Chondrocyte (in vitro differentiated cells): ENCODE results near the gene RPTOR. TPM values are rescaled to one million over a fixed set of nuclear protein-coding genes. Genes with fewer than 3 reads are reported as not detected.

Source experiments
- DNase-seq: peaks from one replicate; pipeline ENCODE4 v3.0.0; 2021; ENCODE audit warnings: mixed read lengths, low spot score
- H3K27ac Mint-ChIP-seq: one replicate; pipeline ENCODE4 v1.8.0; 2021; ENCODE audit warnings: mild to moderate bottlenecking, moderate library complexity, mixed read lengths; ENCODE audit not compliant: unreplicated experiment
- H3K27me3 Mint-ChIP-seq: 2 replicates; pipeline ENCODE4 v1.8.0; 2021; ENCODE audit warnings: low read depth, mixed read lengths
- H3K36me3 Mint-ChIP-seq: 2 replicates; pipeline ENCODE4 v1.8.0; 2021; ENCODE audit warnings: low read depth, mixed read lengths
- H3K4me1 Mint-ChIP-seq: 2 replicates; pipeline ENCODE4 v1.8.0; 2021; ENCODE audit warnings: low read depth, mild to moderate bottlenecking, mixed read lengths
- H3K4me3 Mint-ChIP-seq: one replicate; pipeline ENCODE4 v1.8.0; 2021; ENCODE audit warnings: mild to moderate bottlenecking, moderate library complexity, mixed read lengths; ENCODE audit not compliant: unreplicated experiment
- H3K9me3 Mint-ChIP-seq: 2 replicates; pipeline ENCODE4 v1.8.0; 2021; ENCODE audit warnings: low read depth, mixed read lengths
- CTCF ChIP-seq: fragments of 200-600 bp; sonication (generic); IDR thresholded peaks from 2 replicates; pipeline ENCODE4 v1.5.0; 2021; ENCODE audit warnings: antibody characterized with exemption, mild to moderate bottlenecking, moderate library complexity
- total RNA-seq: library from RNA; stranded (reverse); gene quantifications from 3 replicates; pipeline ENCODE4 v1.2.1, GENCODE V29; 2021

RPTOR gene
- total RNA-seq, 1 donor from 2014 or later: 30.9 TPM

GRCh38 chr17:80992077-80992947 is 447.7 kb downstream of the RPTOR start:
- Mint-ChIP-seq H3K4me3 (peak overlapping the region; percentile 64), H3K36me3 (peaks cover 10% of the 10 kb centered on the region), H3K27ac (no peak overlapping the region), H3K4me1 (peaks cover 17% of the 10 kb centered on the region), H3K9me3 (no peaks in the 10 kb centered on the region), H3K27me3 (no peaks in the 10 kb centered on the region)
- TF ChIP-seq CTCF: no peak
- no peak for DNase-seq

GRCh38 chr17:80992948-80993624 is 448.4 kb downstream of the RPTOR start:
- H3K27ac Mint-ChIP-seq: no peak overlapping the region
- H3K36me3 Mint-ChIP-seq: peaks cover 10% of the 10 kb centered on the region
- TF ChIP-seq CTCF: no peak
- H3K4me3 Mint-ChIP-seq: peak overlapping the region; percentile 64
- peaks cover 17% of the 10 kb centered on the region for H3K4me1 Mint-ChIP-seq
- H3K27me3 Mint-ChIP-seq: no peaks in the 10 kb centered on the region
- H3K9me3 Mint-ChIP-seq: no peaks in the 10 kb centered on the region
- no peak for DNase-seq

- Mint-ChIP-seq H3K36me3 (peaks cover 18% of the 10 kb centered on the region), H3K4me1 (peaks cover 17% of the 10 kb centered on the region), H3K27ac (no peak overlapping the region), H3K9me3 (no peaks in the 10 kb centered on the region), H3K27me3 (no peaks in the 10 kb centered on the region), H3K4me3 (no peak overlapping the region)
- no peak for TF ChIP-seq CTCF
- DNase-seq: no peak
These were observed 450.5 kb downstream of the RPTOR start for GRCh38 chr17:80995131-80995530.

- Mint-ChIP-seq H3K9me3 (no peaks in the 10 kb centered on the region), H3K27ac (no peak overlapping the region), H3K4me1 (peaks cover 17% of the 10 kb centered on the region), H3K27me3 (peaks cover 4% of the 10 kb centered on the region), H3K36me3 (peaks cover 18% of the 10 kb centered on the region), H3K4me3 (no peak overlapping the region)
- no peak for TF ChIP-seq CTCF
- no peak for DNase-seq
These were observed 452.0 kb downstream of the RPTOR start for GRCh38 chr17:80996422-80997305.
